ENCODE results near the gene PCDHGA9.
A peak's percentile ranks its signal among the peaks of the same experiment; 100 is the strongest.

PCDHGA9 gene

DNA sequence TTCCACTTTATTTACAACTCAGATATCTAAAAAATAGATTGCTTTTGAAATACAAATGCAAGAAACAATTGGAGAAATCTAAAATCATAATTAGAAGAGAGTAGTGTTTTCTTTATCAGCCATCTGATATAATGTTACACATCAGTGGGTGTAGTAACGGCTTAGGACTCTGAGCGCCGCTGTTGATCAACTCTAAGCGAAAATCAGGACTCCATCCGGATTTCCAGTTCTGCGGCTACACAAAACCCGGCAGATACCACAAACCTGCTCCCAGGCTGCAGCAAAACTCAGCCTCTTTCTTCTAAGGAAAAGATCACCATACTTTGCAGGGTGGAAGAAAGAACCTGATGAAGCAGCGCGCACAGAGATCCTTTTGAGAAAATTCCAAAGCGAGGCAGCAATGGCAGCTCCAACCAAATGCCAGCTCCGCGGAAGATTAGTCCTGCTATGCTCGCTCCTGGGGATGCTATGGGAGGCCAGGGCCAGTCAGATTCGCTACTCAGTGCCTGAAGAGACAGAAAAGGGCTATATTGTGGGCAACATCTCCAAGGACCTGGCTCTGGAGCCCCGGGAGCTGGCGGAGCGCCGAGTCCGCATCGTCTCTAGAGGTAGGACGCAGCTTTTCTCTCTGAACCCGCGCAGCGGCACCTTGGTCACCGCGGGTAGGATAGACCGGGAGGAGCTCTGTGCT is at the start of gene PCDHGA9:
Gene PCDHGA9, plus strand, starts transcription at position 226 of the 691 bp plus-strand sequence. Its CDS starts 175 bp downstream, at position 401.
- H3K9ac ChIP-seq (ENCODE audit: low read length in 2 of 2): no peak within 1 kb of the TSS
- no peaks in the 10 kb centered on the region for H3K36me3 ChIP-seq (ENCODE audit: control insufficient read depth in 2 of 2, insufficient read depth in 2 of 2, low read length in 2 of 2)
- H3K9me3 ChIP-seq (ENCODE audit: control insufficient read depth in 2 of 2, low read length in 2 of 2): peaks cover 21 to 74% of the 10 kb centered on the region in 2 donors
- H3K27ac ChIP-seq (ENCODE audit: low read length): no peak within 1 kb of the TSS
- peak within 1 kb of the TSS; percentile 60 to 65 for H3K4me3 ChIP-seq (ENCODE audit: low read length in 2 of 2)
- no peaks in the 10 kb centered on the region for H3K27me3 ChIP-seq (ENCODE audit: control insufficient read depth in 1 of 2, insufficient read depth in 2 of 2, low read length in 2 of 2)
- no peaks in the 10 kb centered on the region for H3K4me1 ChIP-seq (ENCODE audit: control insufficient read depth, insufficient read depth, low read length)

DNA sequence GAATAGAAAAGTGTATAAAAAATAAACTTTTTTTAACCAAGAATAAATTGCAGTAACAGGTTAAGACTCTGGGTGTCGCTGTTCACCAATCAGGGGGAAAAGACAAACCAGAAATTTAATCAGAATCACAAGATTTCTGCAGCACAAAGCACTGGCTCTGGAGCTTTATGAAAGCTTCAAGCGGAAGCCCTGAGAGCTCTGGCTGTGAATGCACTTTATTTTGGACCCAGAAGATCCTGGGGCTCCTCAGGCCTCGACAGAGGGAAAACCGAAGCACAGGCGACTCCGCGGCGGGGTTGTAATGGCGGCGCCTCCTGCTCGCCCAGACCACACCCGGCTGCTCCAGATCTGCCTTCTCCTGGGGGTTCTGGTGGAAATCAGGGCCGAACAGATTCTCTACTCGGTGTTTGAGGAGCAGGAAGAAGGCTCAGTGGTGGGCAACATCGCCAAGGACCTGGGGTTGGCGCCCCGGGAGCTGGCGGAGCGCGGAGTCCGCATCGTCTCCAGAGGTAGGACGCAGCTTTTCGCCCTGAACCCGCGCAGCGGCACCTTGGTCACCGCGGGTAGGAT is 47.6 kb upstream of the PCDHGA9 start, which contains the start of gene PCDHGA4:
Gene PCDHGA4, plus strand, starts transcription at position 122 of the 570 bp plus-strand sequence. Its CDS starts 87 bp downstream, at position 209.
- Histone ChIP-seq H3K9ac (ENCODE audit: low read length in 2 of 2) (no peak within 1 kb of the TSS), H3K27me3 (ENCODE audit: control insufficient read depth in 1 of 2, insufficient read depth in 2 of 2, low read length in 2 of 2) (peaks cover 0 to 7% of the 10 kb centered on the region in 2 donors), H3K4me1 (ENCODE audit: control insufficient read depth, insufficient read depth, low read length) (no peaks in the 10 kb centered on the region), H3K36me3 (ENCODE audit: control insufficient read depth in 2 of 2, insufficient read depth in 2 of 2, low read length in 2 of 2) (peaks cover 0 to 2% of the 10 kb centered on the region in 2 donors), H3K27ac (ENCODE audit: low read length) (no peak within 1 kb of the TSS), H3K4me3 (ENCODE audit: low read length in 2 of 2) (peak within 1 kb of the TSS; percentile 42 to 70), H3K9me3 (ENCODE audit: control insufficient read depth in 2 of 2, low read length in 2 of 2) (peaks cover 35 to 70% of the 10 kb centered on the region in 2 donors)

DNA sequence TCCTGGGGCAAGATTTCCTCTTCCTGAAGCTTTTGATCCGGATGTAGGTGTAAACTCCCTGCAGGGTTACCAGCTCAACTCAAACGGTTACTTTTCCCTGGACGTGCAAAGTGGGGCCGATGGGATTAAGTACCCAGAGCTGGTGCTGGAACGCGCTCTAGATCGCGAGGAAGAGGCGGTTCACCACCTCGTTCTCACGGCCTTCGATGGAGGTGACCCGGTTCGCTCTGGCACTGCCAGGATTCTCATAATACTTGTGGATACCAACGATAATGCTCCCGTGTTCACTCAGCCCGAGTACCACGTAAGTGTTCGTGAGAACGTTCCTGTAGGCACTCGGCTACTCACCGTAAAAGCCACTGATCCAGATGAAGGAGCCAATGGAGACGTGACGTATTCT is 46.9 kb upstream of the PCDHGA9 start:
- no peaks in the 10 kb centered on the region for H3K4me1 ChIP-seq (ENCODE audit: control insufficient read depth, insufficient read depth, low read length)
- H3K9me3 ChIP-seq (ENCODE audit: control insufficient read depth in 2 of 2, low read length in 2 of 2): peaks cover 35 to 71% of the 10 kb centered on the region in 2 donors
- peaks cover 0 to 7% of the 10 kb centered on the region in 2 donors for H3K27me3 ChIP-seq (ENCODE audit: control insufficient read depth in 1 of 2, insufficient read depth in 2 of 2, low read length in 2 of 2)
- peaks cover 0 to 2% of the 10 kb centered on the region in 2 donors for H3K36me3 ChIP-seq (ENCODE audit: control insufficient read depth in 2 of 2, insufficient read depth in 2 of 2, low read length in 2 of 2)
- H3K4me3 ChIP-seq (ENCODE audit: low read length in 2 of 2): peak overlapping the region; percentile 42 to 70
- no peak overlapping the region for H3K9ac ChIP-seq (ENCODE audit: low read length in 2 of 2)
- no peak overlapping the region for H3K27ac ChIP-seq (ENCODE audit: low read length)

DNA sequence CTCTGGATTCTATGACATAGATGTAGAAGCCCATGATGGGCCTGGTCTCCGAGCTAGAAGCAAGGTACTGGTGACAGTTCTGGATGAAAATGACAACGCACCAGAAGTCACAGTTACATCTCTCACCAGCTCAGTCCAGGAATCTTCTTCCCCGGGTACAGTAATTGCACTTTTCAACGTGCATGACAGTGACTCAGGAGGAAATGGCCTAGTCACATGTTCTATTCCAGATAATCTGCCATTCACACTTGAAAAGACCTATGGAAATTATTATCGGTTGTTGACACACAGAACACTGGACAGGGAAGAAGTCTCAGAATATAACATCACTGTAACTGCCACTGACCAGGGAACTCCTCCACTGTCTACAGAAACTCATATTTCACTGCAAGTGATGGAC is 46.4 kb upstream of the PCDHGA9 start:
- Histone ChIP-seq H3K9me3 (ENCODE audit: control insufficient read depth in 2 of 2, low read length in 2 of 2) (peaks cover 36 to 71% of the 10 kb centered on the region in 2 donors), H3K9ac (ENCODE audit: low read length in 2 of 2) (no peak overlapping the region), H3K27ac (ENCODE audit: low read length) (no peak overlapping the region), H3K27me3 (ENCODE audit: control insufficient read depth in 1 of 2, insufficient read depth in 2 of 2, low read length in 2 of 2) (peaks cover 0 to 3% of the 10 kb centered on the region in 2 donors), H3K36me3 (ENCODE audit: control insufficient read depth in 2 of 2, insufficient read depth in 2 of 2, low read length in 2 of 2) (peaks cover 0 to 2% of the 10 kb centered on the region in 2 donors), H3K4me3 (ENCODE audit: low read length in 2 of 2) (peak overlapping the region in 1 of 2 donors; percentile 42), H3K4me1 (ENCODE audit: control insufficient read depth, insufficient read depth, low read length) (no peaks in the 10 kb centered on the region)

DNA sequence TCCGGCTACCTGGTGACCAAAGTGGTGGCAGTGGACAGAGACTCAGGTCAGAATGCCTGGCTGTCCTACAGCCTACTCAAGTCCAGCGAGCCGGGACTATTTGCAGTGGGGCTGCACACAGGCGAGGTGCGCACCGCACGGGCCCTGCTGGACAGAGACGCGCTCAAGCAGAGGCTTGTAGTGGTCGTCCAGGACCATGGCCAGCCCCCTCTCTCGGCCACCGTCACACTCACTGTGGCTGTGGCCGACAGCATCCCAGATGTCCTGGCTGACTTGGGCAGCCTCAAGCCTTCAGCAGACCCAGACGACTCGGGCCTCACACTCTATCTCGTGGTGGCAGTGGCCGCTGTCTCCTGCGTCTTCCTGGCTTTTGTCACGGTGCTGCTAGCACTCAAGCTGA is 45.6 kb upstream of the PCDHGA9 start:
- H3K27ac ChIP-seq (ENCODE audit: low read length): no peak overlapping the region
- peaks cover 0 to 2% of the 10 kb centered on the region in 2 donors for H3K36me3 ChIP-seq (ENCODE audit: control insufficient read depth in 2 of 2, insufficient read depth in 2 of 2, low read length in 2 of 2)
- H3K27me3 ChIP-seq (ENCODE audit: control insufficient read depth in 1 of 2, insufficient read depth in 2 of 2, low read length in 2 of 2): peaks cover 0 to 3% of the 10 kb centered on the region in 2 donors
- no peaks in the 10 kb centered on the region for H3K4me1 ChIP-seq (ENCODE audit: control insufficient read depth, insufficient read depth, low read length)
- H3K4me3 ChIP-seq (ENCODE audit: low read length in 2 of 2): peak overlapping the region; percentile 18 to 47
- no peak overlapping the region for H3K9ac ChIP-seq (ENCODE audit: low read length in 2 of 2)
- peaks cover 33 to 70% of the 10 kb centered on the region in 2 donors for H3K9me3 ChIP-seq (ENCODE audit: control insufficient read depth in 2 of 2, low read length in 2 of 2)

DNA sequence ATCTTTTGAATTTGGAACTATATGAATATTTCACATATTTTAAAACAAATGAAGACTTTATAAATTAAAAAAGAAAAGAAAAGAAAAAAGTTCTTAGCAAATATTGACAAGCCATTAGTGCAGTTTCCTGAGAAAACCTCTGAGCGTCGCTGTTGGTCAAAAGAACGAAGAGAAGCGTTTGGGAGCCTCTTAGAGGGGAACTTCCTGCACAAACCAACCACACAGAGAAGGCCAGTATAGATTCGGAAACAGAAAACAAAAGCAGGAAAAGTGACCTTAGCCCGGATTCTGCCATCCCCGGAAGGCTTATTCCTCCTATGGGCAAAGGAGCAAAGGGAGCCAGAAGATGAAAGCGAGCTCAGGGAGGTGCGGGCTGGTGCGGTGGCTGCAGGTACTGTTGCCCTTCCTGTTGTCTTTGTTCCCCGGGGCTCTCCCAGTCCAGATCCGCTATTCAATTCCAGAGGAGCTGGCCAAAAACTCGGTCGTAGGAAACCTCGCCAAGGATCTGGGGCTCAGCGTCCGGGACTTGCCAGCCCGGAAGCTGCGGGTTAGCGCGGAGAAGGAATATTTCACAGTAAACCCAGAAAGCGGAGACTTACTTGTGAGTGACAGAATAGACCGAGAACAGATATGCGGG is 42.7 kb upstream of the PCDHGA9 start, which contains the start of gene PCDHGB2:
Gene PCDHGB2, plus strand, starts transcription at position 205 of the 637 bp plus-strand sequence. Its CDS starts 142 bp downstream, at position 347.
- Histone ChIP-seq H3K36me3 (ENCODE audit: control insufficient read depth in 2 of 2, insufficient read depth in 2 of 2, low read length in 2 of 2) (peaks cover 0 to 2% of the 10 kb centered on the region in 2 donors), H3K27ac (ENCODE audit: low read length) (no peak within 1 kb of the TSS), H3K27me3 (ENCODE audit: control insufficient read depth in 1 of 2, insufficient read depth in 2 of 2, low read length in 2 of 2) (no peaks in the 10 kb centered on the region), H3K4me3 (ENCODE audit: low read length in 2 of 2) (peak within 1 kb of the TSS; percentile 49 to 54), H3K4me1 (ENCODE audit: control insufficient read depth, insufficient read depth, low read length) (no peaks in the 10 kb centered on the region), H3K9me3 (ENCODE audit: control insufficient read depth in 2 of 2, low read length in 2 of 2) (peaks cover 39 to 70% of the 10 kb centered on the region in 2 donors), H3K9ac (ENCODE audit: low read length in 2 of 2) (no peak within 1 kb of the TSS)

DNA sequence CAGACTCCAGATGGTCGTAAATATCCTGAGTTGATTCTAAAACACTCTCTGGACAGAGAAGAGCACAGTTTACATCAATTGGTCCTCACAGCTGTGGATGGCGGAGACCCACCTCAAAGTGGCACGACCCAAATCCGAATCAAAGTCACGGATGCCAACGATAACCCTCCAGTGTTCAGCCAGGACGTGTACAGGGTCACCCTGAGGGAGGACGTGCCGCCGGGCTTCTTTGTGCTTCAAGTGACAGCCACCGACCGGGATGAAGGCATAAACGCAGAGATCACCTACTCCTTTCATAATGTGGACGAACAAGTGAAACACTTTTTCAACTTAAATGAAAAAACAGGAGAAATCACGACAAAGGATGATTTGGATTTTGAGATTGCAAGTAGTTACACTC is 41.9 kb upstream of the PCDHGA9 start:
- H3K27ac ChIP-seq (ENCODE audit: low read length): no peak overlapping the region
- H3K27me3 ChIP-seq (ENCODE audit: control insufficient read depth in 1 of 2, insufficient read depth in 2 of 2, low read length in 2 of 2): no peaks in the 10 kb centered on the region
- H3K9me3 ChIP-seq (ENCODE audit: control insufficient read depth in 2 of 2, low read length in 2 of 2): peaks cover 41 to 70% of the 10 kb centered on the region in 2 donors
- no peaks in the 10 kb centered on the region for H3K4me1 ChIP-seq (ENCODE audit: control insufficient read depth, insufficient read depth, low read length)
- H3K4me3 ChIP-seq (ENCODE audit: low read length in 2 of 2): peak overlapping the region; percentile 49 to 54
- H3K9ac ChIP-seq (ENCODE audit: low read length in 2 of 2): no peak overlapping the region
- H3K36me3 ChIP-seq (ENCODE audit: control insufficient read depth in 2 of 2, insufficient read depth in 2 of 2, low read length in 2 of 2): peaks cover 0 to 2% of the 10 kb centered on the region in 2 donors

DNA sequence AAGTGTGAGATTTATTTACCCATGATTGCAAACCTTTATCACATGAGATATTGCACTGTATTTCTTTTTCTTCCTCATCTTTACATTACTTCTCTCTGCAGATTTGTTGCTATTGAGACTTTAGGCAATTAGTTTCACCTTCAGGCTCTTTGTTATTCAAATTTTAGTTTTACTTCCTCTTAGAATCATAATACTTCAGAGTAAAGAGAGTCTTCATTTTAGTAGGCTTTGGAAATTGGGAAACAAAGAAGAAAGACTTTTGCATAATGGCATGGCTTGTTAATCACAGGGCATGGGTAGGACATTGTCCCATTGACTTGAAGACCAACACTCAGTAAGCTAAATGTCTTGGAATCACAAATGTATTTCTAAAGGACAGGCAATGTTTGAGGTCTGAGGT is 39.9 kb upstream of the PCDHGA9 start:
- no peaks in the 10 kb centered on the region for H3K27me3 ChIP-seq (ENCODE audit: control insufficient read depth in 1 of 2, insufficient read depth in 2 of 2, low read length in 2 of 2)
- H3K9ac ChIP-seq (ENCODE audit: low read length in 2 of 2): no peak overlapping the region
- H3K4me3 ChIP-seq (ENCODE audit: low read length in 2 of 2): no peak overlapping the region
- no peak overlapping the region for H3K27ac ChIP-seq (ENCODE audit: low read length)
- H3K9me3 ChIP-seq (ENCODE audit: control insufficient read depth in 2 of 2, low read length in 2 of 2): peaks cover 36 to 64% of the 10 kb centered on the region in 2 donors
- no peaks in the 10 kb centered on the region for H3K4me1 ChIP-seq (ENCODE audit: control insufficient read depth, insufficient read depth, low read length)
- H3K36me3 ChIP-seq (ENCODE audit: control insufficient read depth in 2 of 2, insufficient read depth in 2 of 2, low read length in 2 of 2): no peaks in the 10 kb centered on the region

DNA sequence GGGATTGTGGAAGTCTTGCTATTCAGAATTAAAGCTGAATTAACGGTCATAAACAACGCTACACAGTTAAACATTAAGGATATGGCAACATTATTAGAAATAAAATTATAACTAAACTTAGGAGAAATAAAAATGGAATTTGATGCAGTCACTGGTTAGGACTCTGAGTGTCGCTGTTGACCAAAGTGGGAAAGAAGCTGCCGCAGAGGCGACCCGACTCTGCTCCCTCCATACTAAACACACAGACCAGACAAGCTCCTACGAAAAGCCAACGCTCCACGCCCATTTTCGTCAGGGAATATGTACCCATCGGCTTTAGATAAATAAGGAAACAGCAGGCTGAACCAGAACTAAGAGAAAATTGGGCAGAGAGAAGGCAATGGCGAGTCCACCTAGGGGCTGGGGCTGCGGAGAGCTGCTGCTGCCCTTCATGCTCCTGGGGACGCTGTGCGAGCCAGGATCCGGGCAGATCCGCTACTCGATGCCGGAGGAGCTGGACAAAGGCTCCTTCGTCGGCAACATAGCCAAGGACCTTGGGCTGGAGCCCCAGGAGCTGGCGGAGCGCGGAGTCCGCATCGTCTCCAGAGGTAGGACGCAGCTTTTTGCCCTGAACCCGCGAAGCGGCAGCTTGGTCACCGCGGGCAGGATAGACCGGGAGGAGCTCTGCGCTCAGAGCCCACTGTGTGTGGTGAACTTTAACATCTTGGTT is 38.5 kb upstream of the PCDHGA9 start, which contains the start of gene PCDHGA5:
Gene PCDHGA5, plus strand, starts transcription at position 211 of the 709 bp plus-strand sequence. Its CDS starts 169 bp downstream, at position 380.
- no peak within 1 kb of the TSS for H3K9ac ChIP-seq (ENCODE audit: low read length in 2 of 2)
- H3K27me3 ChIP-seq (ENCODE audit: control insufficient read depth in 1 of 2, insufficient read depth in 2 of 2, low read length in 2 of 2): no peaks in the 10 kb centered on the region
- no peaks in the 10 kb centered on the region for H3K36me3 ChIP-seq (ENCODE audit: control insufficient read depth in 2 of 2, insufficient read depth in 2 of 2, low read length in 2 of 2)
- no peaks in the 10 kb centered on the region for H3K4me1 ChIP-seq (ENCODE audit: control insufficient read depth, insufficient read depth, low read length)
- peak within 1 kb of the TSS; percentile 52 to 56 for H3K4me3 ChIP-seq (ENCODE audit: low read length in 2 of 2)
- no peak within 1 kb of the TSS for H3K27ac ChIP-seq (ENCODE audit: low read length)
- peaks cover 36 to 64% of the 10 kb centered on the region in 2 donors for H3K9me3 ChIP-seq (ENCODE audit: control insufficient read depth in 2 of 2, low read length in 2 of 2)

Data from stomach smooth muscle (tissue), 2 donors.